ENCODE data around the gene PDE3B.
"Not testable (repeated sequence)": the region's sequence is repeated elsewhere in the genome, so short reads cannot be mapped to it uniquely, and the experiment has no call there.

GRCh38 chr11:14664926-14665325 is 21.3 kb downstream of the PDE3B start:
- TF ChIP-seq, protein P1, sequence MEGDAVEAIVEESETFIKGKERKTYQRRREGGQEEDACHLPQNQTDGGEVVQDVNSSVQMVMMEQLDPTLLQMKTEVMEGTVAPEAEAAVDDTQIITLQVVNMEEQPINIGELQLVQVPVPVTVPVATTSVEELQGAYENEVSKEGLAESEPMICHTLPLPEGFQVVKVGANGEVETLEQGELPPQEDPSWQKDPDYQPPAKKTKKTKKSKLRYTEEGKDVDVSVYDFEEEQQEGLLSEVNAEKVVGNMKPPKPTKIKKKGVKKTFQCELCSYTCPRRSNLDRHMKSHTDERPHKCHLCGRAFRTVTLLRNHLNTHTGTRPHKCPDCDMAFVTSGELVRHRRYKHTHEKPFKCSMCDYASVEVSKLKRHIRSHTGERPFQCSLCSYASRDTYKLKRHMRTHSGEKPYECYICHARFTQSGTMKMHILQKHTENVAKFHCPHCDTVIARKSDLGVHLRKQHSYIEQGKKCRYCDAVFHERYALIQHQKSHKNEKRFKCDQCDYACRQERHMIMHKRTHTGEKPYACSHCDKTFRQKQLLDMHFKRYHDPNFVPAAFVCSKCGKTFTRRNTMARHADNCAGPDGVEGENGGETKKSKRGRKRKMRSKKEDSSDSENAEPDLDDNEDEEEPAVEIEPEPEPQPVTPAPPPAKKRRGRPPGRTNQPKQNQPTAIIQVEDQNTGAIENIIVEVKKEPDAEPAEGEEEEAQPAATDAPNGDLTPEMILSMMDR (conservative IDR thresholded peaks at IDR 0.05): not testable (repeated sequence)
- TF ChIP-seq ZFX (IDR thresholded peaks at IDR 0.05): not testable (repeated sequence)
